Measurements from ENCODE around the gene DNAH17. TPM values are rescaled to one million over a fixed set of nuclear protein-coding genes. Genes with fewer than 3 reads are reported as not detected.

The DNAH17 gene
- total and polyA plus RNA-seq, 2 of the 13 experiments (the other 11 are each of a cell fraction or from before 2014, with no cell fraction given): 0.86 to 1.6 TPM

- TF ChIP-seq NFIB (CRISPR knock-in tag; IDR thresholded peaks at IDR 0.05; ENCODE audit: borderline replicate concordance) (0 out of 2 replicates have a peak, but pooled peaks have one; percentile 57), CC2D1A (CRISPR knock-in tag; IDR thresholded peaks at IDR 0.05) (no peak), ZFP91 (CRISPR knock-in tag; IDR thresholded peaks at IDR 0.05; ENCODE audit: borderline replicate concordance) (no peak), SMAD1 (CRISPR knock-in tag; IDR thresholded peaks at IDR 0.05; ENCODE audit: borderline replicate concordance, low read depth) (no peak), SOX13 (IDR thresholded peaks at IDR 0.05) (no peak), SOX13 (CRISPR knock-in tag; conservative IDR thresholded peaks at IDR 0.05 in 1 of 2, IDR thresholded peaks at IDR 0.05 in 1 of 2) (no peak), ZNF616 (CRISPR knock-in tag; IDR thresholded peaks at IDR 0.05; ENCODE audit: low read depth) (no peak), BRD4 (CRISPR knock-in tag; IDR thresholded peaks at IDR 0.05) (no peak), ZNF639 (CRISPR knock-in tag; conservative IDR thresholded peaks at IDR 0.05) (no peak), ZNF367 (CRISPR knock-in tag; IDR thresholded peaks at IDR 0.05; ENCODE audit: borderline replicate concordance) (no peak), PRDM4 (CRISPR knock-in tag; IDR thresholded peaks at IDR 0.05; ENCODE audit: borderline replicate concordance) (no peak), GLMP (CRISPR knock-in tag; IDR thresholded peaks at IDR 0.05; ENCODE audit: borderline replicate concordance) (0 out of 2 replicates have a peak, but pooled peaks have one; percentile 11), ARID5B (CRISPR knock-in tag; IDR thresholded peaks at IDR 0.05) (no peak), YY1 (IDR thresholded peaks at IDR 0.05; ENCODE audit: insufficient read depth, insufficient replicate concordance, low read depth, low read length) (no peak), ZBTB3 (CRISPR knock-in tag; IDR thresholded peaks at IDR 0.05; ENCODE audit: borderline replicate concordance, low read depth) (no peak), SIX4 (CRISPR knock-in tag; IDR thresholded peaks at IDR 0.05) (no peak), NBN (conservative IDR thresholded peaks at IDR 0.05) (no peak), ZSCAN30 (CRISPR knock-in tag; IDR thresholded peaks at IDR 0.05) (no peak)
Observed at GRCh38 chr17:78419970-78420815, 157.0 kb downstream of the DNAH17 start (continued).

All from HepG2 (cell line).